ENCODE data around the gene PAPPA. TPM values are rescaled to one million over a fixed set of nuclear protein-coding genes. Genes with fewer than 3 reads are reported as not detected.

Gene PAPPA
- total RNA-seq, 2 experiments from 2014 or later = not detected

GRCh38 chr9:116303886-116304538, 150.4 kb downstream of the PAPPA start:
- intact Hi-C loops (cut with micrococcal nuclease) = no loop called here
- no peak for DNase-seq
- Mint-ChIP-seq H3K4me3 (no peak overlapping the region), H3K27me3 (peaks cover 7% of the 10 kb centered on the region), H3K36me3 (no peaks in the 10 kb centered on the region), H3K27ac (no peak overlapping the region), H3K4me1 (ENCODE audit: low read depth) (no peaks in the 10 kb centered on the region), H3K9me3 (no peaks in the 10 kb centered on the region)
- ChIA-PET CTCF (no interaction called here), POLR2A (no interaction called here)

- CTCF ChIA-PET = no interaction called here
- Mint-ChIP-seq H3K27ac (no peak overlapping the region), H3K36me3 (no peaks in the 10 kb centered on the region)
These were observed 151.2 kb downstream of the PAPPA start for GRCh38 chr9:116304761-116305160.

GRCh38 chr9:116308076-116308475, 154.5 kb downstream of the PAPPA start:
- peaks cover 1% of the 10 kb centered on the region for H3K27me3 Mint-ChIP-seq
- H3K9me3 Mint-ChIP-seq = no peaks in the 10 kb centered on the region
- intact Hi-C loops (cut with micrococcal nuclease) = no loop called here
- no peaks in the 10 kb centered on the region for H3K4me1 Mint-ChIP-seq (ENCODE audit: low read depth)
- DNase-seq = no peak
- H3K4me3 Mint-ChIP-seq = no peak overlapping the region
- ChIA-PET CTCF (no interaction called here), POLR2A (no interaction called here)
- no peaks in the 10 kb centered on the region for H3K36me3 Mint-ChIP-seq
- H3K27ac Mint-ChIP-seq = no peak overlapping the region

More at GRCh38 chr9:116304761-116305160, 151.2 kb downstream of the PAPPA start:
- POLR2A ChIA-PET = no interaction called here
- Mint-ChIP-seq H3K27me3 (peaks cover 7% of the 10 kb centered on the region), H3K4me1 (ENCODE audit: low read depth) (no peaks in the 10 kb centered on the region), H3K9me3 (no peaks in the 10 kb centered on the region), H3K4me3 (no peak overlapping the region)
- intact Hi-C loops (cut with micrococcal nuclease) = no loop called here
- DNase-seq = no peak

- Mint-ChIP-seq H3K27me3 (peaks cover 1% of the 10 kb centered on the region), H3K9me3 (no peaks in the 10 kb centered on the region), H3K4me1 (ENCODE audit: low read depth) (no peaks in the 10 kb centered on the region), H3K36me3 (no peaks in the 10 kb centered on the region), H3K27ac (no peak overlapping the region), H3K4me3 (no peak overlapping the region)
- ChIA-PET CTCF (interaction anchor here (0.6 kb wide), 1 partner anchor 84 kb away, joined by 3 read pairs; no protein-coding TSS in a partner anchor), POLR2A (no interaction called here)
- DNase-seq = no peak
- intact Hi-C loops (cut with micrococcal nuclease) = no loop called here
These were observed 156.5 kb downstream of the PAPPA start for GRCh38 chr9:116309900-116310611.

- CTCF ChIA-PET = interaction anchor here (0.6 kb wide), 1 partner anchor 159 kb away, joined by 7 read pairs; the partner anchor contains the start of gene PAPPA
- Mint-ChIP-seq H3K36me3 (no peaks in the 10 kb centered on the region), H3K4me1 (ENCODE audit: low read depth) (no peaks in the 10 kb centered on the region), H3K4me3 (no peak overlapping the region), H3K27ac (no peak overlapping the region), H3K27me3 (no peaks in the 10 kb centered on the region), H3K9me3 (no peaks in the 10 kb centered on the region)
- no peak for DNase-seq
- POLR2A ChIA-PET = no interaction called here
- intact Hi-C loops (cut with micrococcal nuclease) = no loop called here
These were observed 158.6 kb downstream of the PAPPA start for GRCh38 chr9:116312221-116312620.

- ChIA-PET POLR2A (no interaction called here), CTCF (no interaction called here)
- intact Hi-C loops (cut with micrococcal nuclease) = no loop called here
- Mint-ChIP-seq H3K9me3 (no peaks in the 10 kb centered on the region), H3K4me1 (ENCODE audit: low read depth) (no peaks in the 10 kb centered on the region), H3K4me3 (no peak overlapping the region), H3K36me3 (no peaks in the 10 kb centered on the region), H3K27me3 (no peaks in the 10 kb centered on the region), H3K27ac (no peak overlapping the region)
- no peak for DNase-seq
These were observed 160.0 kb downstream of the PAPPA start for GRCh38 chr9:116313638-116314037.

- Mint-ChIP-seq H3K9me3 (no peaks in the 10 kb centered on the region), H3K4me1 (ENCODE audit: low read depth) (no peaks in the 10 kb centered on the region), H3K36me3 (no peaks in the 10 kb centered on the region), H3K27ac (no peak overlapping the region), H3K27me3 (no peaks in the 10 kb centered on the region), H3K4me3 (no peak overlapping the region)
- CTCF ChIA-PET = no interaction called here
- POLR2A ChIA-PET = no interaction called here
- DNase-seq = no peak
- intact Hi-C loops (cut with micrococcal nuclease) = no loop called here
These were observed 162.7 kb downstream of the PAPPA start for GRCh38 chr9:116316246-116316645.

- H3K9me3 Mint-ChIP-seq = no peaks in the 10 kb centered on the region
- intact Hi-C loops (cut with micrococcal nuclease) = no loop called here
- no peaks in the 10 kb centered on the region for H3K36me3 Mint-ChIP-seq
- no peaks in the 10 kb centered on the region for H3K27me3 Mint-ChIP-seq
- H3K27ac Mint-ChIP-seq = no peak overlapping the region
- CTCF ChIA-PET = no interaction called here
- no peaks in the 10 kb centered on the region for H3K4me1 Mint-ChIP-seq (ENCODE audit: low read depth)
- POLR2A ChIA-PET = no interaction called here
- DNase-seq = no peak
- no peak overlapping the region for H3K4me3 Mint-ChIP-seq
These were observed 163.9 kb downstream of the PAPPA start for GRCh38 chr9:116317503-116317902.

GRCh38 chr9:116318468-116319374, 165.1 kb downstream of the PAPPA start:
- CTCF ChIA-PET = no interaction called here
- Mint-ChIP-seq H3K27ac (no peak overlapping the region), H3K36me3 (no peaks in the 10 kb centered on the region), H3K4me3 (no peak overlapping the region), H3K27me3 (no peaks in the 10 kb centered on the region), H3K4me1 (ENCODE audit: low read depth) (no peaks in the 10 kb centered on the region), H3K9me3 (no peaks in the 10 kb centered on the region)
- intact Hi-C loops (cut with micrococcal nuclease) = no loop called here
- no peak for DNase-seq
- POLR2A ChIA-PET = no interaction called here

GRCh38 chr9:116319480-116319879, 165.9 kb downstream of the PAPPA start:
- intact Hi-C loops (cut with micrococcal nuclease) = no loop called here
- H3K36me3 Mint-ChIP-seq = no peaks in the 10 kb centered on the region
- DNase-seq = no peak
- no peaks in the 10 kb centered on the region for H3K9me3 Mint-ChIP-seq
- H3K27me3 Mint-ChIP-seq = no peaks in the 10 kb centered on the region
- ChIA-PET POLR2A (no interaction called here), CTCF (no interaction called here)
- no peak overlapping the region for H3K27ac Mint-ChIP-seq
- H3K4me3 Mint-ChIP-seq = no peak overlapping the region
- no peaks in the 10 kb centered on the region for H3K4me1 Mint-ChIP-seq (ENCODE audit: low read depth)

GRCh38 chr9:116320290-116320689, 166.7 kb downstream of the PAPPA start:
- Mint-ChIP-seq H3K27ac (no peak overlapping the region), H3K9me3 (no peaks in the 10 kb centered on the region), H3K27me3 (no peaks in the 10 kb centered on the region), H3K36me3 (no peaks in the 10 kb centered on the region), H3K4me3 (no peak overlapping the region), H3K4me1 (ENCODE audit: low read depth) (no peaks in the 10 kb centered on the region)
- intact Hi-C loops (cut with micrococcal nuclease) = no loop called here
- CTCF ChIA-PET = no interaction called here
- POLR2A ChIA-PET = no interaction called here
- no peak for DNase-seq

GRCh38 chr9:116322521-116322920, 168.9 kb downstream of the PAPPA start:
- DNase-seq = no peak
- ChIA-PET POLR2A (no interaction called here), CTCF (no interaction called here)
- intact Hi-C loops (cut with micrococcal nuclease) = no loop called here
- Mint-ChIP-seq H3K36me3 (no peaks in the 10 kb centered on the region), H3K4me3 (no peak overlapping the region), H3K27me3 (no peaks in the 10 kb centered on the region), H3K27ac (no peak overlapping the region), H3K4me1 (ENCODE audit: low read depth) (no peaks in the 10 kb centered on the region), H3K9me3 (no peaks in the 10 kb centered on the region)

Data from activated CD4-positive, alpha-beta memory T cell treated with anti-CD3 and anti-CD28 coated beads for 36 hours (primary cell).